BE2C (cell line): ENCODE measurements around the gene CCDC33.

Experiments
- DNase-seq: peaks from one replicate; pipeline ENCODE4 v3.0.0-alpha.2; 2020
- H3K27me3 ChIP-seq: fragments of 250-450 bp; sonication (Bioruptor Pico); 2 replicates; pipeline ENCODE4 v1.5.1; 2020; ENCODE audit warnings: mild to moderate bottlenecking
- H3K36me3 ChIP-seq: fragments of 250-450 bp; sonication (Bioruptor Pico); 2 replicates; pipeline ENCODE4 v1.5.1; 2020; ENCODE audit warnings: mild to moderate bottlenecking
- H3K4me1 ChIP-seq: fragments of 250-450 bp; sonication (Bioruptor Pico); 2 replicates; pipeline ENCODE4 v1.5.1; 2020
- H3K4me3 ChIP-seq: 2 replicates; pipeline ENCODE4 v1.5.1; 2011; ENCODE audit warnings: low read depth, low read length
- H3K9me3 ChIP-seq: fragments of 250-450 bp; sonication (Bioruptor Pico); 2 replicates; pipeline ENCODE4 v1.5.1; 2020
- TF ChIP-seq, protein P1 (sequence below): IDR thresholded peaks from 2 replicates; pipeline ENCODE4 v1.5.1; 2012; ENCODE audit warnings: mild to moderate bottlenecking, low read depth, low read length

The CCDC33 gene

DNA sequence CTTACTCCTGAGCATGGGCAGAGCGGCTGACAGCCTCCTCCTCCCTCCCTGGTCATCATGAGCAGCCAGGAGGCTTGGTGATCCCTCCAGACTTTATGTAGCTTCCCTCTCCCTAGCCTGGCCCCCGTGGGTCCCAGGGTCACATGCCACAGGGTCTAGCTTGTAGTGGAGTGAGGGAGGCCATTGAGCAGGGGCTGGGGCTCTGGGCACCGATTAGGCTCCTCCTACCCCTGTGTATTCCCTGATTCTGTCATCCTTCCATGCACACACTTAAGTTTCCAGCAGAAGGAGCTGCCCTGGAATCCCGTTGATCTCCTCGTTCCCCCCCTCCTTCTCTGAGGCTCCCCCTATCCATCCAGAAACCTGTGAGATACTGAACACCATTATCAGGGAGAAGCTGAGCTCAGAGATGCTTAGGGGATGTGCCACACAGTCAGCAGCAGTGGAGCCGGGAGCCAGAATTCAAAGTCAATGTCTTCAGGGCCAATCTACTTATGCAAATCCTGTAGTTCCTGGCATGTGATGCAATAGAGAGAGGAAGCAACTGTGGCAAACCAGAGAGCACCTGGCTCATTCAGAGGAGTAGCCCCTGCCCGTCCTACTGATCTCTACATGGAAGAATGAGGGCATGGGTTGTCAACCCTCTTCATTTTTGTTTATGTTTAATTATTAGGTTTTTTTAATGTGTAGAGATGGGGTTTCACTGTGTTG, 17.2 kb downstream of the CCDC33 start:
- no peaks in the 10 kb centered on the region for H3K36me3 ChIP-seq
- H3K4me1 ChIP-seq = peaks cover 54% of the 10 kb centered on the region
- H3K27me3 ChIP-seq = no peaks in the 10 kb centered on the region
- no peak overlapping the region for H3K4me3 ChIP-seq
- no peak for DNase-seq
- TF ChIP-seq, protein P1, sequence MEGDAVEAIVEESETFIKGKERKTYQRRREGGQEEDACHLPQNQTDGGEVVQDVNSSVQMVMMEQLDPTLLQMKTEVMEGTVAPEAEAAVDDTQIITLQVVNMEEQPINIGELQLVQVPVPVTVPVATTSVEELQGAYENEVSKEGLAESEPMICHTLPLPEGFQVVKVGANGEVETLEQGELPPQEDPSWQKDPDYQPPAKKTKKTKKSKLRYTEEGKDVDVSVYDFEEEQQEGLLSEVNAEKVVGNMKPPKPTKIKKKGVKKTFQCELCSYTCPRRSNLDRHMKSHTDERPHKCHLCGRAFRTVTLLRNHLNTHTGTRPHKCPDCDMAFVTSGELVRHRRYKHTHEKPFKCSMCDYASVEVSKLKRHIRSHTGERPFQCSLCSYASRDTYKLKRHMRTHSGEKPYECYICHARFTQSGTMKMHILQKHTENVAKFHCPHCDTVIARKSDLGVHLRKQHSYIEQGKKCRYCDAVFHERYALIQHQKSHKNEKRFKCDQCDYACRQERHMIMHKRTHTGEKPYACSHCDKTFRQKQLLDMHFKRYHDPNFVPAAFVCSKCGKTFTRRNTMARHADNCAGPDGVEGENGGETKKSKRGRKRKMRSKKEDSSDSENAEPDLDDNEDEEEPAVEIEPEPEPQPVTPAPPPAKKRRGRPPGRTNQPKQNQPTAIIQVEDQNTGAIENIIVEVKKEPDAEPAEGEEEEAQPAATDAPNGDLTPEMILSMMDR = no peak
- H3K9me3 ChIP-seq = no peaks in the 10 kb centered on the region

DNA sequence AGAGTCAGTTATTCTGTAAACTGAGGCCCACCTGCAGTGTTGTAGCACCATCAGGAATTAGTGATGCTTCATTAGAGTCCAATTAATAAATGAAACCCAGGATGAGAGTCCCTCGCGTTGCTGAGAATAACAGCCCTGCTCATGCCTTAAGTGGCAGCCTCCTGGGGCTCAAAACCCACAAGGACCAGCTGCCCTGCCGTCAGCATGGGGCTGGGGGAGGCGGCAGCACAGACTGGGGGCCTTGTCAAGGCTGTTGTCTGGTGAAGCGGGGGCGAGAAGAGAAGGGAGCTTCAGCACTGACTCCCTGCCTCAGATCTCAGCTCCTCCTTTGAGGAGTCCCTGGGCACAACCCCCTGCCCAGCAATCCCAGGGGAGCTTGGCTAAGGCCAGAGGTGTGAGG, 21.0 kb downstream of the CCDC33 start:
- TF ChIP-seq, protein P1 = no peak
- H3K27me3 ChIP-seq = no peaks in the 10 kb centered on the region
- no peaks in the 10 kb centered on the region for H3K9me3 ChIP-seq
- peaks cover 60% of the 10 kb centered on the region for H3K4me1 ChIP-seq
- no peak overlapping the region for H3K4me3 ChIP-seq
- no peaks in the 10 kb centered on the region for H3K36me3 ChIP-seq
- DNase-seq = no peak

DNA sequence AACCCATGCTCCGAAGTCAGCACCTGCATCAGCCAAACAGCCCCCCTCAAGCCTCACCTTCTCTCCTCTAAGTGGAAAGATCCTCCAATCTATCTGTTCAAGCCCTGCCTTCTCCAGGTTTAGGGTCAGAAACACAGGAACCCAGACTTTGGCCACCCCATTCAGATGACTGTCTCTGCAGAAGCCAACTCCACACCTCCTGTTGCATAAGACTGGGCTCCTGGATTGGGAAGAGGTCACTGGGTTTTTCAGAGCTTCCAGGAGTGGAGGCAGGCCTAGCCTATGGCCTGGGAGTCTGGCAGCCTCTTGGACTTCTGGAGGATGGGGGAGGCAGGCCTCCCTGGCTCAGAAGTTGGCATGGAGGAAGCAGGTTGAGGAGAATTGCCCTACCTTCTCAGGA, 21.5 kb downstream of the CCDC33 start:
- TF ChIP-seq, protein P1 = no peak
- H3K4me1 ChIP-seq = peaks cover 60% of the 10 kb centered on the region
- no peaks in the 10 kb centered on the region for H3K9me3 ChIP-seq
- no peak overlapping the region for H3K4me3 ChIP-seq
- H3K36me3 ChIP-seq = no peaks in the 10 kb centered on the region
- no peak for DNase-seq
- no peaks in the 10 kb centered on the region for H3K27me3 ChIP-seq

DNA sequence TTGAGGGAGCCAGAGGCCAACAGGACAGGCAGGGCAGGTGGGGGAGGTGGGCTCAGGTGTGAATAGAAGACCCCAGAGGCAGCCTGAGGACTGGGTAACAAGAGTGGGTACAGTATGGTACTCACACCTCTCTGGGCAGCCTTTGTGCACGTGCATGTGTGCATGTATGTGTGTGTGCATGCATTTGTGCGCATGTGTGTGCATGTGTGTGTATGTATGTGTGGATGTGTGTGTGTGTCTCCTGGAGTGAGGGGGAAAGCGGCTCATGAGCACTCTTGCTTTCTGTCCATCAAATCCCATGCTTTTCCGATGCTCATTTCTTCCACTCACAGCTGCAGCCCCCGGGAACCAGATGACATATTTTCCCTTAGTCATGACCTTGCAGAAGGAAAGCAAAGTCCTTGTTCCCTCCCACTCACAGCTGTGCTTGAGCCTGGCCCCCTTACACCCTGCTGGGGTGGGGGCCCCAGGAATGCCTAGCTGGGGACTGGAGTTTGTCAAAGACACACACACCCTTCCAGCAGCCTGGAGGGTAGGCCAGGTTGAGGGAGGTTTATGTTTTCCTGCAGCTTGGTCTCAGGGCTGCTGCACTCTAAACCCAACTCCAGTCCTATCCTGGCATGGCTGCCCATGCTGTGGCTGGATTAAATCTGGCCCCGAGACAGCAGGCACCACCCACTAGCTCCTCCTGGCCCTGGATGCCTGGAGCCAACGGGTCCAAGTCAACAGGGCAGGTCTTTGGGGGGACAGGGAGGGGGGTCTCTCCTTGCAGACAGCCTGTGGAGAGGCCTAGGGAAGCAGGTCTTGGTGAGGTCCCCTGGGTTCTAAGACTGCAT, 22.5 kb downstream of the CCDC33 start:
- Histone ChIP-seq H3K9me3 (no peaks in the 10 kb centered on the region), H3K4me1 (peaks cover 66% of the 10 kb centered on the region), H3K36me3 (no peaks in the 10 kb centered on the region; the same call in 1 of the 2 replicates), H3K27me3 (no peaks in the 10 kb centered on the region), H3K4me3 (no peak overlapping the region)
- DNase-seq = no peak
- TF ChIP-seq, protein P1 = no peak

DNA sequence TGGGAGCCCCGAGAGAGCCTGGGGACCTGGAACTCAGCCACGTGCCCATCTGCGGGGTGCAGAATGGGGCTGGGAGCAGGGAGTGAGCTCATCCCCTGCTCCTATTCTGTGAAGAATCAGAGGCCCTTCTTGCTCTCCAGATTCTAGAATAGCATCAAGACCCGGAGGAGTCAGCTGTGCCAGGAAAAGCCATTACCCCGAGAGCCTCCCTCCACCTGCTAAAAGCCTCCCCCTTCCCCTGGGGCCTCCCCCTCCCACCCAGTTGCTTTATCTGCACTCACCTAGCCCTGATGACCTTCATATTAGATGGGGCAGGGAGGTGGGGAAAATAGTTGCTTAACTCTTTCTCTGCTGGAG, 23.1 kb downstream of the CCDC33 start:
- no peaks in the 10 kb centered on the region; the same call in 1 of the 2 replicates for H3K36me3 ChIP-seq
- no peak overlapping the region for H3K4me3 ChIP-seq
- H3K4me1 ChIP-seq = peaks cover 71% of the 10 kb centered on the region
- DNase-seq = no peak
- no peaks in the 10 kb centered on the region for H3K9me3 ChIP-seq
- no peaks in the 10 kb centered on the region for H3K27me3 ChIP-seq
- TF ChIP-seq, protein P1 = no peak
